ENCODE measurements around the gene INS.
"Not testable (repeated sequence)": the region's sequence is repeated elsewhere in the genome, so short reads cannot be mapped to it uniquely, and the experiment has no call there.

INS gene

GRCh38 chr11:2198621-2199365 is 37.8 kb upstream of the INS start:
- DNase-seq (ENCODE audit: low spot score), result no peak

- DNase-seq (ENCODE audit: low spot score), result no peak
Measured at GRCh38 chr11:2197771-2198520, 36.9 kb upstream of the INS start.

GRCh38 chr11:2196970-2197770 is 36.2 kb upstream of the INS start:
- peak; percentile 95 for DNase-seq (ENCODE audit: low spot score)

DNA sequence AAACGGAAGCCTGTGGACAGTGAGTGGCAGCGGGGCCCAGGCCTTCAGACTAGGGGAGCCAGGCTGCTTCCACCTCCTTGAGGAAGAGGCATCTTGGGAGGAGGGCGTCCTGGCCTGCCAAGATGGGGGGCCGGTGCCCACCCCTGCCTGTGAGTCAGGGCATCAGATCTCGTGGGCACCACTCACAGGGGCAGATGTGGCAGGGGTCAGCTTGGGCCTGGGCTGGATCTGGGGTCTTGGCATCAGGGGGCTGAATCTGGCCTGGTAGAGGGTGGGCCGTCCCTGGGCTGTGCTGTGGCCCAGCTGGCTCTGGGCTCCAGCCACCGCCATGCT is 34.7 kb upstream of the INS start:
- DNase-seq (ENCODE audit: low spot score), result no peak

DNA sequence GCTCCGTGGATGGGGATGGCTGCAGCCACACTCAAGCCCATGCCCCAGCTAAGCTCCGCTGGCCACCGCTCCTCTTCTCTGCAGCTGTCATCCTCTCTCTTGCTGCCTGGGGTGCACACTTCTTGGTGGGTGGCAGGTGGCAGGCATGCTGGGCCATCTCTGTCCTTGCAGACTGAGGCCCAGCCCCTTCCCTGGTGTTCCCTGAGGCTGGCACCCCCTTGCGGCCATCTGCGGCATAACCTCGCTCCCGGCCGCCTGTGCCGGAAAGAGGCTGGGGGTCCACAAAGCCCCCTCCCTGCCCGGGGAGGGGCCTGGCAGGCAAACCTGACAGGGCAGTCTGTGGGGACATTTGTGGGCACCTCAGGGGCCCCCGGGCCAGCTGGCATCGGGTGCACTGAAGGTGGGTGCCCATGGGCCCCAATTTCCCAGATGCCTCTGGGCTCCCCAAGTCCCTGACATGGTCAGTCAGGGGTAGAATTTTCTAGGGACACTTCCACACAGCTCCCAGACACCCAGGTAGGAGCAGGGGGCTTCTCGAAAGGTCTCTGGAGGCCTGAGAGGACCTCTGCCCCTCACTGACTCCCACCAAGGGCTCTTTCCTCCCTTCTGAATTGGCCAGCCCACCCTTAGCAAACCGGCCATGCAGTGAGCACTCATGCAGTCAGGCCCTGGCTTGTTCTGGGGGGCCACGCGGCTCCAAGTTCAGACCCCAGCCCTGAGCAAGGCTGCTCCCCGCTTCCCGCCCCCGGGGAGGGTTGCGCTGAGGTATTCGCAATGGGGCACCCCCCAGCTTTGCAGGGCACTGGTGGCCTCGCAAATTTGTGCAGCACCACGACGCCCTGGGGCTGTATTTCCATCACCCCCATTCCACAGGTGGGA is 34.1 kb upstream of the INS start:
- DNase-seq (ENCODE audit: low spot score), result peak; percentile 86

DNA sequence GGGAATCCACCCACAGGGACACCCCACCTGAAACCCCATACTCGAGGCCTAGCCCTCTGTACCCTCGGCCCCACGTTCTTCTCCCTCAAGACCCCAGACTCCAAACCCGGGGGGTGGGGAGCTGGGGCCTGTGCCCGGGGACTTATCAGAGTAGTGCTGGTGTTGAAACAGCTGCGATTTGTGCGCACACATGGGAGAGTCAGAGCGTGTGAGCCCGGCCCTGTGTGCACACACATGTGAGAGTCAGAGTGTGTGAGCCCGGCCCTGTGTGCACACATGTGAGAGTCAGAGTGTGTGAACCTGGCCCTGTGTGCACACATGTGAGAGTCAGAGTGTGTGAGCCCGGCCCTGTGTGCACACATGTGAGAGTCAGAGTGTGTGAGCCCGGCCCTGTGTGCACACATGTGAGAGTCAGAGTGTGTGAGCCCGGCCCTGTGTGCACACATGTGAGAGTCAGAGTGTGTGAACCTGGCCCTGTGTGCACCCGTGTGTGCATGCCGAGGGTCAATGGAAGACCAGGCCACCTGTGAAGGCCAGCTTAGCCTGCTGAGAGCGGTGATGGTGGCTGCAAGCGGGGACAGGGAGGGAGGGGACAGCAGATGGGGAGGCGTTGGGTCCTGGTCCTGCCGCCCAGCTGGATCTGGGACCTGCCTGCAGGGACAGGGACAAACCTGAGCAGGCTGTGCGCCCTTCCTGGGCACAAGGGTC is 33.0 kb upstream of the INS start:
- DNase-seq (ENCODE audit: low spot score), result not testable (repeated sequence)

- DNase-seq (ENCODE audit: low spot score), result no peak
Measured at GRCh38 chr11:2193099-2193887, 32.3 kb upstream of the INS start.

DNA sequence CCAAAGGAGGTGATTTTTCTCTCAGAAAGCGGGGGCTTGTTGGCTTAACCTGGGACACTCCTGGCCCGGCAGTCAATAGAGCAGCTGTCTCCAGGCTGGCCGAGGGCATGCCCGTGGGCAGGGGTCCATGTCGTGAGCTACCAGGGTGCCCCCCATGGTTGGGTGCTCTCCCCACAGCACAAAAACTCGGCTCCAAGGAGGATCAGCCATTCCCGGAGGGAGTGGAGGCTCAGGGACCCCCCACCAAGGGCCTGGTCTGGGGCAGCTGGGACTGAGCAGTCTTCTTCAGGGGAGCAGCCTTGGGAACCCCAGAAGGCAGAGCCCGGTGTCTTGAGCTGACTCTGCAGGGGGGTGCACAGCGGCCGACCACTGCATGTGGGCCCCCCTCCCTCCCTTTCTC is 31.4 kb upstream of the INS start:
- no peak for DNase-seq (ENCODE audit: low spot score)

DNA sequence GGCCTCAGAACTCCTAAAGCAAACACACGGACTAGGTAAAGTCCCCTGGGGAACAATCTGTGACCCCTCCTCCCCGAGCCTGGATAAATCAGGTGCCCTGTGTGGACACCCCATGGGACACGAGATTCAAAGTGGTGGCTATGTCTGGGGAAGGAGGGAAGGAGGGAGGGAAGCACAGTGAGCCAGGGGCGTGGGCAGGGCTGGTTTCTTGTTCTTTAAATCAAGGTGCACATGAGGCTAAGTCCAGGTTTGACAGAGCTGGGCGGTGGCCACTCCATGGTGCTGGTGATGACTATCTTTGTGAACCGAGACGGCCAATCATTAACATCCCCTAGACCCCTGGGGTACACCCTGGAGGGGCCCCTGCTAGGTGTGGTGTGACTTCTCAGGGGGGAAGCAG is 30.9 kb upstream of the INS start:
- DNase-seq (ENCODE audit: low spot score), result no peak

DNA sequence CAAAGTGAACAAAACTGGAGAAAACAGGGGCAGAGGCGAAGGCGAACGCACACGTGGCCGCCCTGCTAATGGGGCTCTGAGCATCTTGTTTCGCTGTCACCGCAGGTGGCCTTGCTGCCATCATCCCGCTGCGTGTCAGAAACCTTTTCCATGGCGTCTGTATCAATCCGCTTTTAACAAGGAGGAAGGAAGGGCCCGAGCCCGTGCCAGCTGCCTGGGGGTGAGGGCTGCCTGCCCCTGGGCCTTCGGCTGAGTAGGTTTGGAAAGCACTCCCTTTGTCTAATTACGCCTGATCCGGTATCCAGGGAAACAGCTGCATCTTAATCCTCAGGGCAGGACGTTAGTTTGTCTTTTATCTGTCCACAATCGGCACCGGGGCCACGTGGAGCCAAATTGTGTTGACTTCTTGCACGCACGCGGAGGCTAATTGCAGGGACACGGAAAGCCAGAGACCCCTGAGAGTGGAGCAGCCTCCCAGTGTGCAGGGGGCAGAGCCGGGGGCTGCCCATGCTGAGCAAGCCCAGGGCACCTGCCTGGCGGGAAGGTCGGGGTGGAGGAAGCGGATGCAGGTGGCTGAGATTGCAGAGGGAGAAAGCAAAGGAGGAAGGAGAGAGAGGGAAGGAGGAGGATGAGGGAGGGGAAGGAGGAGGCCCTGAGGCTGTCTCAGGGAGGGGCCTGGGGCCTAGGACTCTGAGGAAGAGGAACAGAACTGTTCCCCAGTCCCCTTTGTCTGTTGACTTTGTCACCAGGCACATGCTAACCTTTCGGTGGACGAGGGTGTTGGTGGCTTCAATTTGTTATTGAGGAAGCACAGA is 29.9 kb upstream of the INS start:
- no peak for DNase-seq (ENCODE audit: low spot score)

- DNase-seq (ENCODE audit: low spot score), result no peak
Measured at GRCh38 chr11:2189938-2190656, 29.1 kb upstream of the INS start.

DNA sequence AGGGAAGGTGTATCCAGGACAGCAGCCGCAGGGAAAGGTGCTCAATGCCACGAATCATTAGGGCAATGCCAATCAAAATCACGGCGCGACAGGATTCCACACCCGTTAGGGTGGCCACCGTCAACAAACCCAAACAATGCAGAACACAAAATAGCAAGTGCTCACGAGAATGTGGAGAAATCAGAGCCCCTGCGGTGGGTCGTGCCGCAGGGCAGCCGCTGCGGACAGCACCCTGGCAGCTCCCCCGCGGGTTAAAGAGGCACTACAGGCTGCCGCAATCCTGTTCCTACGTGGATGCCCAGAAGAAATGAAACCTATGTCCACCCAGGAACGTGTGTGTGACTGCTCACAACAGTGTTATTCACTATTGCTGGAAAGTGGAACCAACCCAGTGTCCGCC is 27.7 kb upstream of the INS start:
- DNase-seq (ENCODE audit: low spot score), result no peak

DNA sequence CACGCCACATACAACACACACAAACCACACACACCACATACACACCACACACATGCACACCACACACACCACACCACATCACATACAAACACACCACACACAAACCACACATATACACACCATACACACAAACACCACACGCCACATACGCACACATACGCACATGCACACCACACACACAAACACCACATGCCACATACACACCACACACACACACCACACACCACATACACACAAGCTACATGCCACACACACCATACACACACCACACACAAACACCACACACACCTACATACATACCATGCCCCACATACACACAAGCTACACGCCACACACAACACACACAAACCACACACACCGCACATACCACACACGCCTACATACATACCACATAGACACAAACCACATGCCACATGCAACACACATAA is 26.3 kb upstream of the INS start:
- DNase-seq (ENCODE audit: low spot score), result no peak

- peak; percentile 80 for DNase-seq (ENCODE audit: low spot score)
Measured at GRCh38 chr11:2186669-2187279, 25.8 kb upstream of the INS start.

- DNase-seq (ENCODE audit: low spot score), result no peak
Measured at GRCh38 chr11:2185324-2186085, 24.5 kb upstream of the INS start.

- no peak for DNase-seq (ENCODE audit: low spot score)
Measured at GRCh38 chr11:2182692-2183474, 21.9 kb upstream of the INS start.

DNA sequence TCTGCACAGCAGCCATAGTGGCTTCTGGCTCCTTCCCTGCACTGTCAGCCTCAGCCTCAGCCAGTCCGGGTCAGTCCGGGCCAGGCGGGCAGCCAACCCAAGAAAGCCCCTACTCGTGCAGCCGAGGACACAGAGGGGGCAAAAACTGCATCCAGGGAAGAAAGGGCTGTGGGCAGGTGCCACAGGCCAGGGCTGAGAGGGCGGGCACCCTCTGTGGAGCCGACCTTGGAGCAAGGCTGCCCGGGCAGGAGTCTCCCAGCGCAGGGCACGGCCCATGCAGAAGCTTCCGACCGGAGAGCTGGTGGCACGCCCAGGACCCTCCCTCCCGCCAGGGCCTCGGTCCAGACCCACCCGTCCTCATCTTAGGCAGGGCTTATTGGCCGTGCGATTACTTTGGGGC is 21.1 kb upstream of the INS start:
- DNase-seq (ENCODE audit: low spot score), result no peak

Data from HuH-7 (cell line).